Activated naive CD8-positive, alpha-beta T cell treated with anti-CD3 and anti-CD28 coated beads, Interleukin-2, amount 50 U/mL, for 16 hours (primary cell): ENCODE results near the gene TSEN34.
"Not testable (repeated sequence)": the region's sequence is repeated elsewhere in the genome, so short reads cannot be mapped to it uniquely, and the experiment has no call there.

Source experiments
- DNase-seq: peaks from one replicate; pipeline ENCODE4 v3.0.0-alpha.2; 2020; ENCODE audit warnings: low read depth, low spot score

Gene TSEN34

GRCh38 chr19:54186934-54187381 is 4.2 kb upstream of the TSEN34 start:
- no peak for DNase-seq

- no peak for DNase-seq
These were observed 2.8 kb upstream of the TSEN34 start for GRCh38 chr19:54188215-54188871.

- DNase-seq = no peak
These were observed 1.9 kb upstream of the TSEN34 start, which contains the start of gene MBOAT7 for GRCh38 chr19:54189145-54189734. Gene MBOAT7, minus strand, starts transcription at chr19:54189580. Its CDS starts 1,072 bp downstream, at chr19:54188508.

- DNase-seq = peak; percentile 100
These were observed 1.2 kb upstream of the TSEN34 start for GRCh38 chr19:54189735-54190502.

- DNase-seq = peak; percentile 100
These were observed 551 bp upstream of the TSEN34 start for GRCh38 chr19:54190503-54191010.

- no peak for DNase-seq
These were observed 824 bp downstream of the TSEN34 start for GRCh38 chr19:54191811-54192453.

- DNase-seq = no peak
These were observed 1.9 kb downstream of the TSEN34 start for GRCh38 chr19:54193011-54193410.

GRCh38 chr19:54194463-54194862 is 3.4 kb downstream of the TSEN34 start:
- not testable (repeated sequence) for DNase-seq

- no peak for DNase-seq
These were observed 5.4 kb downstream of the TSEN34 start for GRCh38 chr19:54196536-54196935.

- no peak for DNase-seq
These were observed 6.0 kb downstream of the TSEN34 start for GRCh38 chr19:54197121-54197520.

- no peak for DNase-seq
These were observed 8.3 kb downstream of the TSEN34 start for GRCh38 chr19:54199401-54199800.

- DNase-seq = no peak
These were observed 10.1 kb downstream of the TSEN34 start for GRCh38 chr19:54201172-54201701.

GRCh38 chr19:54201980-54202379 is 10.9 kb downstream of the TSEN34 start:
- DNase-seq = no peak

GRCh38 chr19:54203151-54203611 is 12.1 kb downstream of the TSEN34 start:
- no peak for DNase-seq

- no peak for DNase-seq
These were observed 13.8 kb downstream of the TSEN34 start for GRCh38 chr19:54204767-54205468.

- no peak for DNase-seq
These were observed 15.1 kb downstream of the TSEN34 start for GRCh38 chr19:54206030-54206830.

- DNase-seq = no peak
These were observed 15.7 kb downstream of the TSEN34 start for GRCh38 chr19:54206831-54207177.

- not testable (repeated sequence) for DNase-seq
These were observed 16.1 kb downstream of the TSEN34 start for GRCh38 chr19:54207193-54207592.

- no peak for DNase-seq
These were observed 16.5 kb downstream of the TSEN34 start for GRCh38 chr19:54207676-54207982.
